HepG2 (cell line): ENCODE results near the gene KL. TPM values are rescaled to one million over a fixed set of nuclear protein-coding genes. Genes with fewer than 3 reads are reported as not detected.

Experiments used
- BHLHE40 ChIP-seq: IDR thresholded peaks from 2 replicates; pipeline ENCODE4 v1.6.1; 2011; ENCODE audit warnings: low read length, improper control_type of control experiment
- GABPB1 ChIP-seq: IDR thresholded peaks from 2 replicates; pipeline ENCODE4 v1.6.1; 2016; ENCODE audit warnings: mild to moderate bottlenecking, missing genetic modification reagents, moderate library complexity, missing compliant biosample characterization
- IKZF1 ChIP-seq: fragments of 450-650 bp; IDR thresholded peaks from 2 replicates; pipeline ENCODE4 v1.7.1; 2016
- MATR3 ChIP-seq: sonication (generic); formaldehyde crosslinking; IDR thresholded peaks from 2 replicates; pipeline ENCODE4 v1.4.0; 2020; ENCODE audit warnings: missing genetic modification reagents
- MYNN ChIP-seq: sonication (generic); formaldehyde crosslinking; IDR thresholded peaks from 2 replicates; pipeline ENCODE4 v1.4.0; 2020; ENCODE audit warnings: mild to moderate bottlenecking, low read depth, missing genetic modification reagents
- NFKBIZ ChIP-seq: IDR thresholded peaks from 2 replicates; pipeline ENCODE4 v1.6.1; 2018; ENCODE audit warnings: missing genetic modification reagents, missing compliant biosample characterization
- RFX3 ChIP-seq: IDR thresholded peaks from 2 replicates; pipeline ENCODE4 v1.6.1; 2016; ENCODE audit warnings: missing biosample characterization, missing genetic modification reagents
- SKI ChIP-seq: fragments of 450-650 bp; IDR thresholded peaks from one replicate; pipeline ENCODE4 v1.6.1; 2018; ENCODE audit warnings: mild to moderate bottlenecking; ENCODE audit not compliant: partially characterized antibody
- SMARCE1 ChIP-seq: fragments of 450-650 bp; IDR thresholded peaks from 2 replicates; pipeline ENCODE4 v1.6.1; 2017; ENCODE audit warnings: borderline replicate concordance
- SNAI1 ChIP-seq: sonication (generic); formaldehyde crosslinking; IDR thresholded peaks from 2 replicates; pipeline ENCODE4 v1.5.0; 2020; ENCODE audit warnings: mild to moderate bottlenecking, missing genetic modification reagents, borderline replicate concordance
- SP5 ChIP-seq: IDR thresholded peaks from 2 replicates; pipeline ENCODE4 v1.6.1; 2016; ENCODE audit warnings: low read depth, borderline replicate concordance
- TBX3 ChIP-seq: fragments of 450-650 bp; IDR thresholded peaks from 2 replicates; pipeline ENCODE4 v1.6.1; 2017; ENCODE audit warnings: antibody characterized with exemption, mild to moderate bottlenecking, inconsistent platforms, borderline replicate concordance
- TOPORS ChIP-seq: sonication (generic); formaldehyde crosslinking; IDR thresholded peaks from 2 replicates; pipeline ENCODE4 v1.8.0; 2023; ENCODE audit warnings: mild to moderate bottlenecking, missing genetic modification reagents
- U2AF1 ChIP-seq: fragments of 200-400 bp; formaldehyde crosslinking; optimal IDR thresholded peaks from 2 replicates; pipeline ENCODE3; 2017; ENCODE audit warnings: mild to moderate bottlenecking, low read depth, low read length
- ZNF138 ChIP-seq: sonication (generic); formaldehyde crosslinking; IDR thresholded peaks from 2 replicates; pipeline ENCODE4 v1.5.0; 2020; ENCODE audit warnings: mild to moderate bottlenecking, low read depth, missing genetic modification reagents
- ZNF264 ChIP-seq: sonication (generic); formaldehyde crosslinking; IDR thresholded peaks from 2 replicates; pipeline ENCODE4 v1.4.0; 2020; ENCODE audit warnings: missing genetic modification reagents
- ZNF567 ChIP-seq: sonication (generic); formaldehyde crosslinking; IDR thresholded peaks from 2 replicates; pipeline ENCODE4 v1.8.1; 2023; ENCODE audit warnings: mild to moderate bottlenecking, missing genetic modification reagents, borderline replicate concordance
- polyA plus RNA-seq, 8 experiments: library from polyadenylated mRNA; depleted of rRNA in 3 of 8; stranded (reverse) in 7 of 8; unstranded in 1 of 8; fragments of >200 nt; fragmentation: Illumina TruSeq in 4 of 8; extraction: Trizol in 4 of 8; gene quantifications; 2 replicates each; pipeline versions ENCODE4 v1.2.1 to v1.2.3, GENCODE V29; 2011 to 2016; ENCODE audit warnings: low read depth in 4 of 8, missing spikeins in 1 of 8, mixed read lengths in 1 of 8; ENCODE audit not compliant: insufficient read depth in 1 of 8
- total RNA-seq, 5 experiments: library from RNA; depleted of rRNA; stranded (reverse); fragments of >200 nt; fragmentation: Illumina TruSeq; extraction: Trizol; gene quantifications; 2 replicates each; pipeline ENCODE4 v1.2.3, GENCODE V29; 2016; ENCODE audit warnings: low read depth in 1 of 5
- TF ChIP-seq, protein P1 (sequence below): sonication (generic); formaldehyde crosslinking; IDR thresholded peaks from 2 replicates; pipeline ENCODE4 v1.4.0; 2020; ENCODE audit warnings: missing genetic modification reagents
- TF ChIP-seq, protein P2 (sequence below): sonication (generic); formaldehyde crosslinking; IDR thresholded peaks from 2 replicates; pipeline ENCODE4 v1.8.1; 2022; ENCODE audit warnings: mild to moderate bottlenecking, missing genetic modification reagents
- TF ChIP-seq, protein P3 (sequence below): sonication (generic); formaldehyde crosslinking; IDR thresholded peaks from 2 replicates; pipeline ENCODE4 v1.5.0; 2020; ENCODE audit warnings: mild to moderate bottlenecking, low read depth, missing genetic modification reagents, borderline replicate concordance
- TF ChIP-seq, protein P4 (sequence below): sonication (generic); formaldehyde crosslinking; IDR thresholded peaks from 2 replicates; pipeline ENCODE4 v1.5.1; 2020; ENCODE audit warnings: missing genetic modification reagents, mild to moderate bottlenecking, borderline replicate concordance
- TF ChIP-seq, protein P5 (sequence below): sonication (generic); formaldehyde crosslinking; IDR thresholded peaks from 2 replicates; pipeline ENCODE4 v1.4.0; 2020; ENCODE audit warnings: missing genetic modification reagents, borderline replicate concordance

KL gene
- total and polyA plus RNA-seq, 2 of the 13 experiments (the other 11 are each of a cell fraction or from before 2014, with no cell fraction given) = not detected

DNA sequence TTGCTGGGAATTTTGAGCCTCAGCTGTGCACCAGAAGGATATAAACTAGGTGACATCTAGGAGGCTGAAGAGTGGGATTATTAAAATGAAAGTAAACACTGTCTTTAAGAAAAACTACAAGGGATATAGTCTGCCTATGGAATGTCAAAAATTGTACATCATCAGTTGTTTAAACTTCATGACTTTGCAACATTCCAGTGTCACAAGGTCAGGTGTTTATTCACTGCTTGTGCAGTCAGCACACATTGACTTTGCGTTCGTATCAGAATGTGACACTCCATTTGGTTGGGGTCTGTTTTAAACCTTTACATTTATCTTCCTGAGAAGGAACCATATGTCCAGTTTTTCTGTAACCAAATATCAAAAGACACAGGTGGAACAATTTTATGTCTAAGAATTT lies 85.6 kb downstream of the KL start (continued):
- TF ChIP-seq BHLHE40 (no peak), SMARCE1 (no peak), MYNN (no peak), ZNF264 (CRISPR knock-in tag) (no peak), TOPORS (CRISPR knock-in tag) (no peak), SNAI1 (no peak), SP5 (no peak), GABPB1 (CRISPR knock-in tag) (no peak), RFX3 (CRISPR knock-in tag) (no peak), ZNF138 (CRISPR knock-in tag) (no peak), MATR3 (CRISPR knock-in tag) (no peak), TBX3 (no peak), NFKBIZ (CRISPR knock-in tag) (no peak), ZNF567 (CRISPR knock-in tag) (no peak), SKI (no peak), U2AF1 (no peak), IKZF1 (no peak)
- TF ChIP-seq, protein P1, sequence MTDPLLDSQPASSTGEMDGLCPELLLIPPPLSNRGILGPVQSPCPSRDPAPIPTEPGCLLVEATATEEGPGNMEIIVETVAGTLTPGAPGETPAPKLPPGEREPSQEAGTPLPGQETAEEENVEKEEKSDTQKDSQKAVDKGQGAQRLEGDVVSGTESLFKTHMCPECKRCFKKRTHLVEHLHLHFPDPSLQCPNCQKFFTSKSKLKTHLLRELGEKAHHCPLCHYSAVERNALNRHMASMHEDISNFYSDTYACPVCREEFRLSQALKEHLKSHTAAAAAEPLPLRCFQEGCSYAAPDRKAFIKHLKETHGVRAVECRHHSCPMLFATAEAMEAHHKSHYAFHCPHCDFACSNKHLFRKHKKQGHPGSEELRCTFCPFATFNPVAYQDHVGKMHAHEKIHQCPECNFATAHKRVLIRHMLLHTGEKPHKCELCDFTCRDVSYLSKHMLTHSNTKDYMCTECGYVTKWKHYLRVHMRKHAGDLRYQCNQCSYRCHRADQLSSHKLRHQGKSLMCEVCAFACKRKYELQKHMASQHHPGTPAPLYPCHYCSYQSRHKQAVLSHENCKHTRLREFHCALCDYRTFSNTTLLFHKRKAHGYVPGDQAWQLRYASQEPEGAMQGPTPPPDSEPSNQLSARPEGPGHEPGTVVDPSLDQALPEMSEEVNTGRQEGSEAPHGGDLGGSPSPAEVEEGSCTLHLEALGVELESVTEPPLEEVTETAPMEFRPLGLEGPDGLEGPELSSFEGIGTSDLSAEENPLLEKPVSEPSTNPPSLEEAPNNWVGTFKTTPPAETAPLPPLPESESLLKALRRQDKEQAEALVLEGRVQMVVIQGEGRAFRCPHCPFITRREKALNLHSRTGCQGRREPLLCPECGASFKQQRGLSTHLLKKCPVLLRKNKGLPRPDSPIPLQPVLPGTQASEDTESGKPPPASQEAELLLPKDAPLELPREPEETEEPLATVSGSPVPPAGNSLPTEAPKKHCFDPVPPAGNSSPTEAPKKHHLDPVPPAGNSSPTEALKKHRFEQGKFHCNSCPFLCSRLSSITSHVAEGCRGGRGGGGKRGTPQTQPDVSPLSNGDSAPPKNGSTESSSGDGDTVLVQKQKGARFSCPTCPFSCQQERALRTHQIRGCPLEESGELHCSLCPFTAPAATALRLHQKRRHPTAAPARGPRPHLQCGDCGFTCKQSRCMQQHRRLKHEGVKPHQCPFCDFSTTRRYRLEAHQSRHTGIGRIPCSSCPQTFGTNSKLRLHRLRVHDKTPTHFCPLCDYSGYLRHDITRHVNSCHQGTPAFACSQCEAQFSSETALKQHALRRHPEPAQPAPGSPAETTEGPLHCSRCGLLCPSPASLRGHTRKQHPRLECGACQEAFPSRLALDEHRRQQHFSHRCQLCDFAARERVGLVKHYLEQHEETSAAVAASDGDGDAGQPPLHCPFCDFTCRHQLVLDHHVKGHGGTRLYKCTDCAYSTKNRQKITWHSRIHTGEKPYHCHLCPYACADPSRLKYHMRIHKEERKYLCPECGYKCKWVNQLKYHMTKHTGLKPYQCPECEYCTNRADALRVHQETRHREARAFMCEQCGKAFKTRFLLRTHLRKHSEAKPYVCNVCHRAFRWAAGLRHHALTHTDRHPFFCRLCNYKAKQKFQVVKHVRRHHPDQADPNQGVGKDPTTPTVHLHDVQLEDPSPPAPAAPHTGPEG (CRISPR knock-in tag) = no peak
- TF ChIP-seq, protein P2, sequence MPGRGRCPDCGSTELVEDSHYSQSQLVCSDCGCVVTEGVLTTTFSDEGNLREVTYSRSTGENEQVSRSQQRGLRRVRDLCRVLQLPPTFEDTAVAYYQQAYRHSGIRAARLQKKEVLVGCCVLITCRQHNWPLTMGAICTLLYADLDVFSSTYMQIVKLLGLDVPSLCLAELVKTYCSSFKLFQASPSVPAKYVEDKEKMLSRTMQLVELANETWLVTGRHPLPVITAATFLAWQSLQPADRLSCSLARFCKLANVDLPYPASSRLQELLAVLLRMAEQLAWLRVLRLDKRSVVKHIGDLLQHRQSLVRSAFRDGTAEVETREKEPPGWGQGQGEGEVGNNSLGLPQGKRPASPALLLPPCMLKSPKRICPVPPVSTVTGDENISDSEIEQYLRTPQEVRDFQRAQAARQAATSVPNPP (CRISPR knock-in tag) = no peak
- TF ChIP-seq, protein P3, sequence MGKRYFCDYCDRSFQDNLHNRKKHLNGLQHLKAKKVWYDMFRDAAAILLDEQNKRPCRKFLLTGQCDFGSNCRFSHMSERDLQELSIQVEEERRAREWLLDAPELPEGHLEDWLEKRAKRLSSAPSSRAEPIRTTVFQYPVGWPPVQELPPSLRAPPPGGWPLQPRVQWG (CRISPR knock-in tag) = no peak
- TF ChIP-seq, protein P4, sequence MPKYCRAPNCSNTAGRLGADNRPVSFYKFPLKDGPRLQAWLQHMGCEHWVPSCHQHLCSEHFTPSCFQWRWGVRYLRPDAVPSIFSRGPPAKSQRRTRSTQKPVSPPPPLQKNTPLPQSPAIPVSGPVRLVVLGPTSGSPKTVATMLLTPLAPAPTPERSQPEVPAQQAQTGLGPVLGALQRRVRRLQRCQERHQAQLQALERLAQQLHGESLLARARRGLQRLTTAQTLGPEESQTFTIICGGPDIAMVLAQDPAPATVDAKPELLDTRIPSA = no peak
- TF ChIP-seq, protein P5, sequence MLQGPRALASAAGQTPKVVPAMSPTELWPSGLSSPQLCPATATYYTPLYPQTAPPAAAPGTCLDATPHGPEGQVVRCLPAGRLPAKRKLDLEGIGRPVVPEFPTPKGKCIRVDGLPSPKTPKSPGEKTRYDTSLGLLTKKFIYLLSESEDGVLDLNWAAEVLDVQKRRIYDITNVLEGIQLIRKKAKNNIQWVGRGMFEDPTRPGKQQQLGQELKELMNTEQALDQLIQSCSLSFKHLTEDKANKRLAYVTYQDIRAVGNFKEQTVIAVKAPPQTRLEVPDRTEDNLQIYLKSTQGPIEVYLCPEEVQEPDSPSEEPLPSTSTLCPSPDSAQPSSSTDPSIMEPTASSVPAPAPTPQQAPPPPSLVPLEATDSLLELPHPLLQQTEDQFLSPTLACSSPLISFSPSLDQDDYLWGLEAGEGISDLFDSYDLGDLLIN (CRISPR knock-in tag) = no peak
